Spleen (tissue), 7 donors: ENCODE data around the gene NARS2.

Source experiments
- CTCF ChIP-seq, 11 experiments: fragments of 200-600 bp in 7 of 11; fragments of 450-650 bp in 4 of 11; sonication (generic) in 4 of 11; IDR thresholded peaks in 8 of 11; conservative IDR thresholded peaks in 3 of 11; 1 replicate in 7 of 11; 2 replicates in 4 of 11; pipeline versions ENCODE4 v1.4.0 to v1.8.0; 2016 to 2021; ENCODE audit warnings: antibody characterized with exemption in 11 of 11, inconsistent platforms in 4 of 11, mild to moderate bottlenecking in 1 of 11
- POLR2A ChIP-seq, 3 donors: fragments of 450-650 bp; IDR thresholded peaks; one replicate each; pipeline ENCODE4 v1.5.1; 2017; ENCODE audit warnings: antibody characterized with exemption in 3 of 3, mild to moderate bottlenecking in 1 of 3
- POLR2AphosphoS5 ChIP-seq, 3 donors: sonication (generic); formaldehyde crosslinking; IDR thresholded peaks; one replicate each; pipeline ENCODE4 v1.5.1; 2017; ENCODE audit warnings: antibody characterized with exemption in 3 of 3
- donor health status: DM: no; HTN: no; CAD: no; lungs with moderate emphysema.
- donor health status: DM: no; HTN: no; CAD: no.
- donor health status: DM: no; HTN: no; CAD: no.

GRCh38 chr11:78465169-78465942 is 109.3 kb downstream of the NARS2 start:
- no peak for TF ChIP-seq CTCF (IDR thresholded peaks at IDR 0.05 in 8 of 11, conservative IDR thresholded peaks at IDR 0.05 in 3 of 11)
- no peak for TF ChIP-seq POLR2A (IDR thresholded peaks at IDR 0.05)
- TF ChIP-seq POLR2AphosphoS5 (IDR thresholded peaks at IDR 0.05) = peak; percentile 61 to 73 (median 67)
